ENCODE data around the gene NEK4.

- TF ChIP-seq CTCF (IDR thresholded peaks at IDR 0.05 in 8 of 11, conservative IDR thresholded peaks at IDR 0.05 in 3 of 11) (no peak), POLR2AphosphoS5 (IDR thresholded peaks at IDR 0.05) (no peak), POLR2A (IDR thresholded peaks at IDR 0.05) (no peak)
Observed at GRCh38 chr3:52819936-52820335, 49.2 kb upstream of the NEK4 start.
